ENCODE measurements around the gene PRKN. TPM values are rescaled to one million over a fixed set of nuclear protein-coding genes. Genes with fewer than 3 reads are reported as not detected.

The PRKN gene
- total RNA-seq, 1 experiment from 2014 or later = 0.34 TPM

DNA sequence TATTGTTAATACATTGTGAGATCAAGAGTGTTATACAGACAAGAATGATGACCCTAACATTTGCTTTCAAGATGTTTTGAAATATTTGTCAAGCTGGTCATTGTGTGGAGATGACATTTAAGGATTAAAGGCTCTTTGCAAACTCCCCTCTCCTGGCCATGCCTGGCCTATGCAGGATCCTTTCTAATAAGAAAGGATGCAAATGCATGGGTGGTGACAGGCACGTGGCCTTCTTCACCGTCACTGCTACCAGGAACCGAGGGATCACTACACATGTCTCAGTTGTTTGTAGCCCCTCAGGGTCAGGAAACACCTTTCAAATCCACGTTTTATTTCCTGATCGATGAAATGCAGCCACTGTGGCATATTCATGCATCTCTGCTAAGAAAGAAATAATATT, 419.7 kb downstream of the PRKN start:
- Mint-ChIP-seq H3K27ac (ENCODE audit: unreplicated experiment) (no peak overlapping the region), H3K27me3 (ENCODE audit: insufficient read depth, unreplicated experiment) (peaks cover 5% of the 10 kb centered on the region), H3K9me3 (ENCODE audit: unreplicated experiment) (no peaks in the 10 kb centered on the region), H3K4me1 (ENCODE audit: low read depth, unreplicated experiment) (no peaks in the 10 kb centered on the region), H3K4me3 (ENCODE audit: unreplicated experiment) (no peak overlapping the region), H3K36me3 (ENCODE audit: insufficient read depth, unreplicated experiment) (no peaks in the 10 kb centered on the region)
- intact Hi-C loops (cut with micrococcal nuclease; ENCODE audit: unreplicated experiment) = no loop called here
- BruUV-seq (replicated peaks) = no TSS peak
- Histone ChIP-seq H3K4me1 (no peaks in the 10 kb centered on the region), H3K4me3 (ENCODE audit: low read depth, low read length) (no peak overlapping the region), H3K36me3 (ENCODE audit: control insufficient read depth, insufficient read depth, low read length) (no peaks in the 10 kb centered on the region), H3K9me3 (no peaks in the 10 kb centered on the region), H3K27me3 (replicated peaks; ENCODE audit: control insufficient read depth, insufficient read depth, low read length) (no peaks in the 10 kb centered on the region)
- no peak for DNase-seq
- ChIA-PET POLR2A (no interaction called here), CTCF (no interaction called here)
- TF ChIP-seq, protein P1, sequence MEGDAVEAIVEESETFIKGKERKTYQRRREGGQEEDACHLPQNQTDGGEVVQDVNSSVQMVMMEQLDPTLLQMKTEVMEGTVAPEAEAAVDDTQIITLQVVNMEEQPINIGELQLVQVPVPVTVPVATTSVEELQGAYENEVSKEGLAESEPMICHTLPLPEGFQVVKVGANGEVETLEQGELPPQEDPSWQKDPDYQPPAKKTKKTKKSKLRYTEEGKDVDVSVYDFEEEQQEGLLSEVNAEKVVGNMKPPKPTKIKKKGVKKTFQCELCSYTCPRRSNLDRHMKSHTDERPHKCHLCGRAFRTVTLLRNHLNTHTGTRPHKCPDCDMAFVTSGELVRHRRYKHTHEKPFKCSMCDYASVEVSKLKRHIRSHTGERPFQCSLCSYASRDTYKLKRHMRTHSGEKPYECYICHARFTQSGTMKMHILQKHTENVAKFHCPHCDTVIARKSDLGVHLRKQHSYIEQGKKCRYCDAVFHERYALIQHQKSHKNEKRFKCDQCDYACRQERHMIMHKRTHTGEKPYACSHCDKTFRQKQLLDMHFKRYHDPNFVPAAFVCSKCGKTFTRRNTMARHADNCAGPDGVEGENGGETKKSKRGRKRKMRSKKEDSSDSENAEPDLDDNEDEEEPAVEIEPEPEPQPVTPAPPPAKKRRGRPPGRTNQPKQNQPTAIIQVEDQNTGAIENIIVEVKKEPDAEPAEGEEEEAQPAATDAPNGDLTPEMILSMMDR (IDR thresholded peaks at IDR 0.05; ENCODE audit: insufficient read depth in 1 of 2, low read depth in 1 of 2, low read length in 1 of 2, severe bottlenecking in 1 of 2, unreplicated experiment in 1 of 2) = no peak

DNA sequence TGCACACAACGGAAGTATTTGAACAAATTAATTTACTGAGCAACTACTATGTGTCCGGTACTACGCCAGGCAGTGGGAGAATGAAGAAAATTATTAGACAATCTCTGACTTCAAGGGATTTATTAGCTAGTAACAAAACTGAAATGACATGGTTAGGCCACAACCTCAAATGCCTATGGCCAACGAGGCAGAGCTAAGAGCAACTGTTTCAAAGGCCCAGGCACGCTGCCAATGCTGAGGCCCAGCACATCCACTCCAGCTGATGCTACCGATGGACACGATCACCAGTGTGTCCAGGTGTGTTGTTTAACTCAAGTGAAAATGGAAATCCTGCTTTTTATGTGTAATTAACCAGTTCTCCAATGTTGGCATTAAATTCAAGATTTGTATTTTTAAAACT, 420.9 kb downstream of the PRKN start:
- no peaks in the 10 kb centered on the region for H3K27me3 ChIP-seq (replicated peaks; ENCODE audit: control insufficient read depth, insufficient read depth, low read length)
- ChIA-PET POLR2A (no interaction called here), CTCF (no interaction called here)
- no peak overlapping the region for H3K27ac Mint-ChIP-seq (ENCODE audit: unreplicated experiment)
- no peaks in the 10 kb centered on the region for H3K4me1 ChIP-seq
- intact Hi-C loops (cut with micrococcal nuclease; ENCODE audit: unreplicated experiment) = no loop called here
- H3K9me3 ChIP-seq = no peaks in the 10 kb centered on the region
- TF ChIP-seq, protein P1 (IDR thresholded peaks at IDR 0.05; ENCODE audit: insufficient read depth in 1 of 2, low read depth in 1 of 2, low read length in 1 of 2, severe bottlenecking in 1 of 2, unreplicated experiment in 1 of 2) = no peak
- H3K4me1 Mint-ChIP-seq (ENCODE audit: low read depth, unreplicated experiment) = no peaks in the 10 kb centered on the region
- H3K4me3 Mint-ChIP-seq (ENCODE audit: unreplicated experiment) = no peak overlapping the region
- no peak for DNase-seq
- H3K27me3 Mint-ChIP-seq (ENCODE audit: insufficient read depth, unreplicated experiment) = peaks cover 5% of the 10 kb centered on the region
- no peaks in the 10 kb centered on the region for H3K36me3 ChIP-seq (ENCODE audit: control insufficient read depth, insufficient read depth, low read length)
- no peaks in the 10 kb centered on the region for H3K36me3 Mint-ChIP-seq (ENCODE audit: insufficient read depth, unreplicated experiment)
- no peak overlapping the region for H3K4me3 ChIP-seq (ENCODE audit: low read depth, low read length)
- H3K9me3 Mint-ChIP-seq (ENCODE audit: unreplicated experiment) = no peaks in the 10 kb centered on the region
- BruUV-seq (replicated peaks) = no TSS peak

DNA sequence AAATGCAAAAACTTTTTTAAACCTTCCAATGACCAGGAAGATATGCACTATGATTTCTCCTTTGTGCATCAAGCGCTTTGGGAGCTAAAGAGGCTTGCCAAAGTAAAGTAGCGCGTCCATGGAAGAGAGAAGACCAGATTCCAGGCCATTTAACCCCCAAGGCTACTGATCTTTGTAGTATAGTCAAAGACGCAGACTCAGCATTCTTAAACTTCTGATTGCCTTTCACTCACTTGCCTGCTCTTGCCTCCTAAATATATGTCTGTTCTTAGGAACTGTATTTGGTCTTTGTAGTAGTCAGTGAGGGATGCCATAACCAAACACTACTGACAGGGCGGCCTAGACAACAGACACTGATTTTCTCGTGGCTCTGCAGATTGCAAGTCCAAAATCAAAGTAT, 426.4 kb downstream of the PRKN start:
- TF ChIP-seq, protein P1 (IDR thresholded peaks at IDR 0.05; ENCODE audit: insufficient read depth in 1 of 2, low read depth in 1 of 2, low read length in 1 of 2, severe bottlenecking in 1 of 2, unreplicated experiment in 1 of 2) = no peak
- Histone ChIP-seq H3K9me3 (no peaks in the 10 kb centered on the region), H3K4me3 (ENCODE audit: low read depth, low read length) (no peak overlapping the region), H3K27me3 (replicated peaks; ENCODE audit: control insufficient read depth, insufficient read depth, low read length) (no peaks in the 10 kb centered on the region), H3K36me3 (ENCODE audit: control insufficient read depth, insufficient read depth, low read length) (no peaks in the 10 kb centered on the region), H3K4me1 (no peaks in the 10 kb centered on the region)
- intact Hi-C loops (cut with micrococcal nuclease; ENCODE audit: unreplicated experiment) = no loop called here
- no peaks in the 10 kb centered on the region for H3K9me3 Mint-ChIP-seq (ENCODE audit: unreplicated experiment)
- no peaks in the 10 kb centered on the region for H3K36me3 Mint-ChIP-seq (ENCODE audit: insufficient read depth, unreplicated experiment)
- H3K4me1 Mint-ChIP-seq (ENCODE audit: low read depth, unreplicated experiment) = no peaks in the 10 kb centered on the region
- ChIA-PET CTCF (no interaction called here), POLR2A (no interaction called here)
- H3K27me3 Mint-ChIP-seq (ENCODE audit: insufficient read depth, unreplicated experiment) = peaks cover 7% of the 10 kb centered on the region
- H3K4me3 Mint-ChIP-seq (ENCODE audit: unreplicated experiment) = no peak overlapping the region
- no peak overlapping the region for H3K27ac Mint-ChIP-seq (ENCODE audit: unreplicated experiment)
- BruUV-seq (replicated peaks) = no TSS peak
- no peak for DNase-seq
